HG03103 (cell line): Measurements from ENCODE around the gene DPH1.

Experiments
- ATAC-seq: cut with Tn5 transposase; IDR thresholded peaks from one replicate; pipeline ENCODE4 v1.9.1; 2021; ENCODE audit warnings: low read depth; ENCODE audit not compliant: unreplicated experiment

DPH1 gene

DNA sequence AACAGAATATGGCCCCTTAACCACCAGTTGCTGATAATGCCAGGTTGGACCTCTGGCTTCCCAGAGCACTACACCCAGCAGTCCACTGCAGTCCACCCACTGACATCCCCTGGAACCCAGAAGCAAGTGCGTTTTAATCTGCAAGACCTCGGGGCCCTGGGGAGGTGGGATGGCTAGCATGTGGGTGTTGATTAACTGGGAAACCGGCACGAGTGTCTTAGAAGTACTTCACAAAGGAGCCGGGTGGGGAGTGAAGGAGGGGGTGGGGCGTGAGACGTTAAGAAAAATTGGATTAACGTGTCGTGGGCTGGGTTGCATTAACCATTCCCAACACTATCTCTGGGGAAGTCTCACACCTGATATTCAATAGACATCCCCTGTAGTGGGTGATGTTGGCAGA, 18.9 kb downstream of the DPH1 start:
- ATAC-seq: no peak

DNA sequence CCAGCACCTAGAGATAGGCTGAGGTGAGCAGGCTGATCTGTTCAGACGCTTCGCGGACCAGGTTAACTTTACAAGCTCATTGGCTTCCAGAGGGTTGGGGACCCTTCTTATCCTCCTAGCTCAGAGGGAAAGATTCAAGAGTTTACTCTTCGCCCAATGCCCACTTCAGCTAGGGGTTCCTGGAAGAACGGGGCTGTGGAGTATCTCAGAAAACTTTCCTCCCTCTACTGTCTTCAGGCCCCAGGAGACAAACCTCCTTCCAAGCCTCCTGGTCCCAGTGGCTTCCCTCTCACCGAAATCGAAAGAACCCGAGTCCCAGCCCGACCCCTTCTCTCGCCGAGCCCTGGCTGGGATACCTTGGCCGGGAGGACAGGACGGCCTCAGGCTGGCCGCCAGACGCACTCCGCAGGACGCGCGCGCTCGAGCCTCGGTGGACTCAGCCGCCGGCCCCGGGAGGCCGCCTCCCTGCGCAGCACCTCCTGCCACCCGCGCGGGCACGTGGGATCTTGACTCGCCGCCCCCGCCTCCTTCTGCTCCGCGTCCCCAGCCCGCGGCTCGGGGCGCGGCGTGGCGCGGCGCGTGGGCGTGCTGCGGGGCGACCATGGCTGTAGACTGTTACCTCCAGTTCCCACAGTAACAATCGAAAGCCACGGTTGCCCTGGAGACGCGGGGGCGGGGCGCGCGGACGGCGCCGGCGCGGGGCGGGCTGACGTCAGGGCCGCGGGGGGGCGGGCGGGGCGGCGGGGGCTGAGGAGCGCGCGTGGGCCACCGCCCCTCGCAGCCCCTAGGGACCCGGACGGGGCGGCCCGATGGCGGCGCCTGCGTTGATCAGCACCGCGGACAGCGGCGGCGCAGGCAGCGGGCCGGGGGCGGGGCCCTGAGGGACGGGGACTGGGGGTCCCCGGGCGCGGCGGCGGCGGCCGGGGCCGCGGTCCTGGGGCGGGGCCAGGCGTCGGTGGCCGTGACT, 19.7 kb downstream of the DPH1 start:
- ATAC-seq: peak; percentile 37

DNA sequence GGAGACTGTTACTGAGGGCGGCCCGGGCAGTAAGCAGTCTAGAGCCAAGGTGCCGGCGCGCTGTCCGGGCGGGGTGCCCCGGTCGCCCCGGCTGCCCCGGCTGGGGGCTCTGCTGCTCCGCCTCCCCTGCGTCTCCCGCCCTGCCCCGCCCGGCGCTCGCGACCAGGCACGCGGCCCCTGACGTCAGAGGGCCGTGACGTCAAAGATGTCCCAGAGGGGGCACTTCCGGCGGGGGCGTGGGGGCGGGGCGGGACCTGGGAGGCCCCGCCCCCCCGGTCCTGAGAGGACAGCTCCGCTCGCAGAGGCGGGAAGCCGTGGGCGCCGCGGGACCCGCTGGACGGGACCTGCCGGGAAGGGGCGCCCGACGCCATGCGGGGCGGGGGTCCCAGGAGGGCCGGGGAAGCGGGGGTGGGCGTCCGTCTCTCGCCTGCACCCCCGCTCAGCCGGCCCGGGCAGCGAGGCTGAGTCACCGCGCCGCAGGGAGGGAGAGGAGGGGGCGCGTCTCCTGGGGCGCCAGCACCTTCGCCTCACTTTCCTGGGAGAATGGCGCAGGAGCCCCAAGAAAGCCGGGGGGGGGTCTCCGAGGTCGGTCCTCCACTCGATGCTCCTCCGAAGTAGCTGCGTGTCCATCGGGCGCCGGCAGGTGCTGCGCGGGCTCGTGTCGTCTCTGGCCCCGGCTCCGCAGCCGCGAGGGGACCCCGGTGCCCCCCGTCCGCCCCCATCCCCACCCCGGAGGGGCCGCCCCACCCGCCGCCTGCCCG, 20.5 kb downstream of the DPH1 start:
- peak; percentile 12 for ATAC-seq

DNA sequence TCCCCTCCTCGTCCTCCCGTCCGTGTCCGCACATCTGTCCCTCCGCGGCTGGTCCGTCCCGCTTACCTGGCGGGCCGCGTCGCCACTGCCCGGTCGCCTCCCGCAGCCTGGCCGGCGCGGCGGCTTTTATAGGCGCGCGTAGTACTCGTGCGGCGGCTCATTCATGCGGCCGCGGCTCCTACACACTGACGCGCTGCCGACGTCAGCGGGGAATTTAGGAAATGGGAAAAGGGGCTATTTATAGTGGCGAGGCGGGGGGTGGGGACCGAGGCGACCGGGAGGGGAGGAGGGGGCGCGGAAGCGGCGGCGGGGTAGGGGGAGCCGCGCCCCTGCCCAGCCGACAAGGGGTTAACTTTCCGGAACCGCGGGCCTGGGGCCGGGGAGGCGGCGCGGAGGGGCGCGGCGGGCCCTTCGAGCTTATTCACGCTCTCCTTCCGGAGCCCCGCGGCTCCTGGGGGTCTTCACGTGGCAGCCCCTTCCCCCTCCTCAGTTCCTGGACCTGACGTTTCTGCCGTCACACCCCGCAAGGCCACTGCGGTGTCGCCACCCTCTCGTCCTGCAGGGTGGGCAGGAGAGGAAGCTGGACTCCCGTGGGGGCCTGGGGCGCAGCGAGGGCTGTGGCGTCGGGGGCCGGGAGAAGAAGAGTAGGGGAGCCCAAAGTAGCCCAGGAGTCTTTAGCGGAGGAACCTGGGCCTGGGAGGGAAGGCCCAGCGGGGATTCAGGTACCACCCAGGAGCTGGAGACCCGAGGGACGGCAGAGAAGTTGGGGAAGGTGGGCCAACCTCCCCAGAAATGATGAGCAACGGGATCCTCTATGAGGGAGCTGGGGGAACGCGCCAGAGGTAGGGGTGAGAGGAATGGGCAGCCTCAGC, 21.3 kb downstream of the DPH1 start:
- ATAC-seq: no peak

DNA sequence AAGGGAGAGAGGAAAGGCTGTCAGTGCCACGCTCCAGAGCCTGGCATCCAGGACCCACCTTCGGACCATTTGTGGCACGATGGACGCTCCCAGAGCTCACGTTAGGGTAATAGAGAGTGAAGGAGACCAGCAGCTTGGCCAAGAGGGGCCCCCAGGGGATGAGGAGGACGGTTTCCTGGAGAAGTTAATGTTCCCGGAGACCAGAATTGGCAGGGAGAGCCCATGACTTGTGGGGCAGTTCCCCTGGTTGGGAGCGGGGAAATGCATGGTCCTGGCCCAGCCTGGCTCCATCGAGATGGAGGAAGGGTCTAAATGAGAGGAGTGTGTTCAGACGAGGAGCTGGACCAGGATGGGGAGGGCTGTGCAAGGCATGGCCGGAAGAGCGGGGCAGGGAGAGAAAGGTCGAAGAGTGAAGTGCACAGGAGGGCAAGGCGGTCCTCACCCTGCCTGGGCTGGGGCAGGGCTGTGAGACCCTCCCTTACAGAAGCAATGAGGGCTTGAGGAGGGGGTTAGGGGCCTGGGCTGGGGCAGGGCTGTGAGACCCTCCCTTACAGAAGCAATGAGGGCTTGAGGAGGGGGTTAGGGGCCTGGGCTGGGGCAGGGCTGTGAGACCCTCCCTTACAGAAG, 22.1 kb downstream of the DPH1 start:
- no peak for ATAC-seq

DNA sequence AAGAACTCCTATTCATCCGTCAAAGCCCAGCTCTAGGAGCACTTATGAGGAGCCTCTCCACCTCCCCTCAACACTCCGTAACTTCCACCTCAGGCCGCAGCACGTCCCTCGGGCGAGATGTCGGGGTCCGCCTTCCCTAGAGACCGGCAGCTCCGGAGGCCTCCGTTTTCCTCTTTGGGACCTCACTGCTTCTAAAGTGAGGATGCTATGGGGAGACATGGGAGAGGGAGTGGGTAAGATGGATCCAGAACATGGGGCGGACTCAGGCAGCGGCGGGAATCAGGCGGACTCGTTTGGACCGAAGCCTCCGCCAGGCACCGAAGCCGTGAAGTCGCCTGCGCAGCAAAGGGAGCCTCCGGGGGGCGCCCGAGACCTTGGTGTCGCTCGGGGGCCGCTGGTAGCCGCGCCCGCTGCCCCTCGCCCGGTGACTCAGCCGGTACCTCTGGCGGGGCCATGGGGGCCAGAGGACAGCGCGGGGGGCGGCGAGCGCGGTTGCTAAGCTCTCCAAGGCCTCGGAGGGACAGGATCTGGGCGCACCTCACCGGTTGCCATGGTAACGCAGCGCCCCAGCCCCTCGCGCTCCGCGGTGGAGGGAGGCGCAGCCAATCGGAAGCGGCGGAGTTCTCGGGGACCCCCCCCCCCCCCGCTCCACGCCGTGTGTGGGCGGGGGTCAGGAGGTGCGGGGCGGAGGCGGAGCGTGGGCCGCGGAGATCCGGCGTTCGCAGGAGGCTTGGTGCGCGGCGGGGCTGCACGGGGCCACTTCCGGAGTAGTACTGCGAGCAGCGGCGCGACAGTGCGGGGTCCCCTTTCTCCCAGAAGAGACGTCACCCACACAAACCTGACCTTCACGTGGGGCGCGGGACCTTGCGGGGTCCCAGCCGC, 23.7 kb downstream of the DPH1 start:
- ATAC-seq: no peak

DNA sequence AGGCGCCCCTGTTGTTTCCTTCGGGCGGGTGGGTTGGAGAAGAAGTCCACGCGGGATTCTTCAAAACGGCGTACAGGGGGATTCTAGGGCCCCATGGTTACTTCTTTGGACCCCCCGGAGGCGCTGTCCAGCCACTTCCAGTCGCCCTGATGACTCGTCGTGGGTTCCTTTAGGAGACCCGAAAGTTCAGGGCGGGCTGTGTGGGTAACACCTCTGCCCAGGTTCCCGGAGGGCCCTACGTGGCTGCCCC, 24.2 kb downstream of the DPH1 start:
- ATAC-seq: no peak

DNA sequence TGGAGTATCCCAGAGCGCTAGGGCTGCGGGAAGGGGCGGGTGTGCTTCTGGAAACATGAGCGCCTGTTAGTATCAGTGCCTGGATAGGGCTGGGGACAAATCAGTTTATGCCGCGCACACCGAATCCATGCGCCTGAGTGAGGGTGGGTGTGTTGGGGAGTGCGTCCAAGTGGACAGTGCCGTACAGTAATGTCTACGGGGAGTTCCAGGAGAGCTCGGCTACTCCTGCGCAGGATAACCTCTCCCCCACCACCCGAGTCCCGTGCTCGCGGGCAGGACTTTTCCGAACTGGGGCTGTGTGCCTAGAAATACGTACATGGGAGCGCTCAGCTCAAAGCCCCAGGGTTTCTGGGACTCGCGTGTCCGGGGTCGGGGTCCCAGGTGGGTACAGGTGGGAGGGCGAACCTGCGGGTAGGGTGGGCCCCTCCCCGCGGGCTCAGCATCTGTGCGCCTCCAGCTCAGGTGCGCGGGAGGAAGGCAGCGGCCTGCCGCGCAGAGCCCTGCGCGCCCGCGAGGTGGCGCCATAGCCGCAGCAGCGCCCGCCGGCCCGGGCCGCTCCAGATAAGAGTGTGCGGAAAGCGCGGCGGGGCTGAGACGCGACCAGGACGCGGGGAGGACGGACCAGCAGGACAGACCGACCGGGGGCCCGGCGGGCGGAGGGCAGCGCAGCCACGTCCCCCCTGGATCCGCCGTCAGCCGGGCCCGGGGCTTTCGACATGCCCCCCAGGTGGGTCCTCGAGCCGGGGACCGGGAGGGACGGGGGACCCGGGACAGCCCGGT, 24.7 kb downstream of the DPH1 start, which contains the start of gene HIC1:
HIC1 (plus strand) TSS at position 592 of the 780 bp plus-strand sequence. CDS start 1,588 bp downstream, outside the sequence.
- ATAC-seq: no peak

DNA sequence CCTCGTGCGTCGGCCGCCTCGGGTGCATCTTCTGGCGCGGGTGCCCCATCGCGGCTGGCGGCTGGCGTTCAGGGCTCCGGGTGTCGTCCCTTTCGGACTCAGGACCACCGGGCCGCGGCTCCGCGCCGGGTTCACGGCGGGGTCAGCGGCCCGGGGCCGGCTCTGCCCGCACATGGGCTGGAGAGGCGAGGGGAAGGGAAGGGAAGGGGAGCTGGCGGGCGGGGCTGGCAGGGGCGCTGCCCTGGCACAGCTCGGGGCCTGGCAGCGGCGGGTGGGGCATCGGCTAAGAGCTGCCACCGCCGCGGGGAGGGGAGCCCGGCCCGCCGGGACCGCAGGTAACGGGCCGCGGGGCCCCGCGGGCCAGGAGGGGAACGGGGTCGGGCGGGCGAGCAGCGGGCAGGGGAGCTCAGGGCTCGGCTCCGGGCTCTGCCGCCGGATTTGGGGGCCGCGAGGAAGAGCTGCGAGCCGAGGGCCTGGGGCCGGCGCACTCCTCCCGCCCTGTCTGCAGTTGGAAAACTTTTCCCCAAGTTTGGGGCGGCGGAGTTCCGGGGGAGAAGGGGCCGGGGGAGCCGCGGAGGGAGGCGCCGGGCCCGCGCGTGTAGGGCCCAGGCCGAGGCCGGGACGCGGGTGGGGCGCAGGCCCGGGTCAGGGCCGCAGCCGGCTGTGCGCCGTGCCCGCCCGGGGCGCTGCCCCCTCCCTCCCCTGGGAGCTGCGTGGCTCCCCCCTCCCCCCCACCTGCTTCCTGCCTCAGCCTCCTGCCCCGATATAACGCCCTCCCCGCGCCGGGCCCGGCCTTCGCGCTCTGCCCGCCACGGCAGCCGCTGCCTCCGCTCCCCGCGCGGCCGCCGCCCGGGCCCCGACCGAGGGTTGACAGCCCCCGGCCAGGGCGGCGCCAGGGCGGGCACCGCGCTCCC, 25.6 kb downstream of the DPH1 start:
- no peak for ATAC-seq

DNA sequence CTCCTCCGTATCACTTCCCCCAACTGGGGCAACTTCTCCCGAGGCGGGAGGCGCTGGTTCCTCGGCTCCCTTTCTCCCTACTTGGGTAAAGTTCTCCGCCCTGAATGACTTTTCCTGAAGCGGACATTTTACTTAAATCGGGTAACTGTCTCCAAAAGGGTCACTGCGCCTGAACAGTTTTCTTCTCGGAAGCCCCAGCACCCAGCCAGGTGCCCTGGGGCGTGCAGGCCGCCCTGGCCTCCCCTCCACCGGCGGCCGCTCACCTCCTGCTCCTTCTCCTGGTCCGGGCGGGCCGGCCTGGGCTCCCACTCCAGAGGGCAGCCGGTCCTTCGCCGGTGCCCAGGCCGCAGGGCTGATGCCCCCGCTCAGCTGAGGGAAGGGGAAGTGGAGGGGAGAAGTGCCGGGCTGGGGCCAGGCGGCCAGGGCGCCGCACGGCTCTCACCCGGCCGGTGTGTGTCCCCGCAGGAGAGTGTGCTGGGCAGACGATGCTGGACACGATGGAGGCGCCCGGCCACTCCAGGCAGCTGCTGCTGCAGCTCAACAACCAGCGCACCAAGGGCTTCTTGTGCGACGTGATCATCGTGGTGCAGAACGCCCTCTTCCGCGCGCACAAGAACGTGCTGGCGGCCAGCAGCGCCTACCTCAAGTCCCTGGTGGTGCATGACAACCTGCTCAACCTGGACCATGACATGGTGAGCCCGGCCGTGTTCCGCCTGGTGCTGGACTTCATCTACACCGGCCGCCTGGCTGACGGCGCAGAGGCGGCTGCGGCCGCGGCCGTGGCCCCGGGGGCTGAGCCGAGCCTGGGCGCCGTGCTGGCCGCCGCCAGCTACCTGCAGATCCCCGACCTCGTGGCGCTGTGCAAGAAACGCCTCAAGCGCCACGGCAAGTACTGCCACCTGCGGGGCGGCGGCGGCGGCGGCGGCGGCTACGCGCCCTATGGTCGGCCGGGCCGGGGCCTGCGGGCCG, 26.5 kb downstream of the DPH1 start:
- no peak for ATAC-seq

DNA sequence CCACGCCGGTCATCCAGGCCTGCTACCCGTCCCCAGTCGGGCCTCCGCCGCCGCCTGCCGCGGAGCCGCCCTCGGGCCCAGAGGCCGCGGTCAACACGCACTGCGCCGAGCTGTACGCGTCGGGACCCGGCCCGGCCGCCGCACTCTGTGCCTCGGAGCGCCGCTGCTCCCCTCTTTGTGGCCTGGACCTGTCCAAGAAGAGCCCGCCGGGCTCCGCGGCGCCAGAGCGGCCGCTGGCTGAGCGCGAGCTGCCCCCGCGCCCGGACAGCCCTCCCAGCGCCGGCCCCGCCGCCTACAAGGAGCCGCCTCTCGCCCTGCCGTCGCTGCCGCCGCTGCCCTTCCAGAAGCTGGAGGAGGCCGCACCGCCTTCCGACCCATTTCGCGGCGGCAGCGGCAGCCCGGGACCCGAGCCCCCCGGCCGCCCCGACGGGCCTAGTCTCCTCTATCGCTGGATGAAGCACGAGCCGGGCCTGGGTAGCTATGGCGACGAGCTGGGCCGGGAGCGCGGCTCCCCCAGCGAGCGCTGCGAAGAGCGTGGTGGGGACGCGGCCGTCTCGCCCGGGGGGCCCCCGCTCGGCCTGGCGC, 27.3 kb downstream of the DPH1 start:
- no peak for ATAC-seq

DNA sequence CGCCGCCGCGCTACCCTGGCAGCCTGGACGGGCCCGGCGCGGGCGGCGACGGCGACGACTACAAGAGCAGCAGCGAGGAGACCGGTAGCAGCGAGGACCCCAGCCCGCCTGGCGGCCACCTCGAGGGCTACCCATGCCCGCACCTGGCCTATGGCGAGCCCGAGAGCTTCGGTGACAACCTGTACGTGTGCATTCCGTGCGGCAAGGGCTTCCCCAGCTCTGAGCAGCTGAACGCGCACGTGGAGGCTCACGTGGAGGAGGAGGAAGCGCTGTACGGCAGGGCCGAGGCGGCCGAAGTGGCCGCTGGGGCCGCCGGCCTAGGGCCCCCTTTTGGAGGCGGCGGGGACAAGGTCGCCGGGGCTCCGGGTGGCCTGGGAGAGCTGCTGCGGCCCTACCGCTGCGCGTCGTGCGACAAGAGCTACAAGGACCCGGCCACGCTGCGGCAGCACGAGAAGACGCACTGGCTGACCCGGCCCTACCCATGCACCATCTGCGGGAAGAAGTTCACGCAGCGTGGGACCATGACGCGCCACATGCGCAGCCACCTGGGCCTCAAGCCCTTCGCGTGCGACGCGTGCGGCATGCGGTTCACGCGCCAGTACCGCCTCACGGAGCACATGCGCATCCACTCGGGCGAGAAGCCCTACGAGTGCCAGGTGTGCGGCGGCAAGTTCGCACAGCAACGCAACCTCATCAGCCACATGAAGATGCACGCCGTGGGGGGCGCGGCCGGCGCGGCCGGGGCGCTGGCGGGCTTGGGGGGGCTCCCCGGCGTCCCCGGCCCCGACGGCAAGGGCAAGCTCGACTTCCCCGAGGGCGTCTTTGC, 28.0 kb downstream of the DPH1 start:
- no peak for ATAC-seq

DNA sequence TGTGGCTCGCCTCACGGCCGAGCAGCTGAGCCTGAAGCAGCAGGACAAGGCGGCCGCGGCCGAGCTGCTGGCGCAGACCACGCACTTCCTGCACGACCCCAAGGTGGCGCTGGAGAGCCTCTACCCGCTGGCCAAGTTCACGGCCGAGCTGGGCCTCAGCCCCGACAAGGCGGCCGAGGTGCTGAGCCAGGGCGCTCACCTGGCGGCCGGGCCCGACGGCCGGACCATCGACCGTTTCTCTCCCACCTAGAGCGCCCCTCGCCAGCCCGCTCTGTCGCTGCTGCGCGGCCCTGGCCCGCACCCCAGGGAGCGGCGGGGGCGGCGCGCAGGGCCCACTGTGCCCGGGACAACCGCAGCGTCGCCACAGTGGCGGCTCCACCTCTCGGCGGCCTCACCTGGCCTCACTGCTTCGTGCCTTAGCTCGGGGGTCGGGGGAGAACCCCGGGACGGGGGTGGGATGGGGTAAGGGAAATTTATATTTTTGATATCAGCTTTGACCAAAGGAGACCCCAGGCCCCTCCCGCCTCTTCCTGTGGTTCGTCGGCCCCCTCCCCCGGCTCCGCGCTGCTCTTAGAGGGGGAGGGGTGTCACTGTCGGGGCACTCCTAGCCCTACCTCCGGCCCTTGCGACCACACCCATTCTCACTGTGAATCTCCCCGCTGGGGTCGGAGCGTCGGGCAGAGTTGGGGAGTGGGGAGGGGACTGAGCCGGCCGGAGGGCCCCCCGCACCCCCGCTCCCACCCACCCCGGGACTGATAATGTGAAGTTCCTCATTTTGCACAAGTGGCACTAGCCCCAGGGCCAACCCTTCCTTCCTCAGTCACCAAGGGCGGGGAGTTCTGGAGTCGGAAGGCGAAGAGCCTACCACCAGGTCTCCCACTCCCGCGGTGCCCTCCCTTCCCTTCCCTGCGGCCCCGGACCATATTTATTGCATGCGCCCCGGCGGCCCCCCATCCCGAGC, 28.9 kb downstream of the DPH1 start:
- no peak for ATAC-seq
